GM06990 (cell line): ENCODE results near the gene RSBN1.

Experiments
- DNase-seq: peaks from one replicate; pipeline ENCODE4 v3.0.0-alpha.2; 2011; ENCODE audit not compliant: insufficient read length; ENCODE audit errors: extremely low read depth
- H3K27me3 ChIP-seq: replicated peaks from 2 replicates; pipeline ENCODE4 v1.6.0; 2011; ENCODE audit warnings: low read length; ENCODE audit not compliant: control insufficient read depth, insufficient read depth
- H3K36me3 ChIP-seq: 2 replicates; pipeline ENCODE4 v1.5.1; 2011; ENCODE audit warnings: low read length; ENCODE audit not compliant: control insufficient read depth, insufficient read depth
- H3K4me3 ChIP-seq: replicated peaks from 2 replicates; pipeline ENCODE4 v1.5.1; 2011; ENCODE audit warnings: low read depth, mild to moderate bottlenecking, control low read depth, low read length
- CTCF ChIP-seq: IDR thresholded peaks from 2 replicates; pipeline ENCODE4 v1.5.1; 2011; ENCODE audit warnings: low read length, control low read depth, mild to moderate bottlenecking, inconsistent platforms; ENCODE audit not compliant: insufficient read depth, poor library complexity, severe bottlenecking

Gene RSBN1

GRCh38 chr1:113811156-113811887 is 954 bp downstream of the RSBN1 start:
- Histone ChIP-seq H3K27me3 (no peaks in the 10 kb centered on the region), H3K36me3 (peaks cover under 1% of the 10 kb centered on the region; the same call in 1 of the 2 replicates), H3K4me3 (peak overlapping the region; percentile 99)
- TF ChIP-seq CTCF, result no peak
- DNase-seq, result no peak

DNA sequence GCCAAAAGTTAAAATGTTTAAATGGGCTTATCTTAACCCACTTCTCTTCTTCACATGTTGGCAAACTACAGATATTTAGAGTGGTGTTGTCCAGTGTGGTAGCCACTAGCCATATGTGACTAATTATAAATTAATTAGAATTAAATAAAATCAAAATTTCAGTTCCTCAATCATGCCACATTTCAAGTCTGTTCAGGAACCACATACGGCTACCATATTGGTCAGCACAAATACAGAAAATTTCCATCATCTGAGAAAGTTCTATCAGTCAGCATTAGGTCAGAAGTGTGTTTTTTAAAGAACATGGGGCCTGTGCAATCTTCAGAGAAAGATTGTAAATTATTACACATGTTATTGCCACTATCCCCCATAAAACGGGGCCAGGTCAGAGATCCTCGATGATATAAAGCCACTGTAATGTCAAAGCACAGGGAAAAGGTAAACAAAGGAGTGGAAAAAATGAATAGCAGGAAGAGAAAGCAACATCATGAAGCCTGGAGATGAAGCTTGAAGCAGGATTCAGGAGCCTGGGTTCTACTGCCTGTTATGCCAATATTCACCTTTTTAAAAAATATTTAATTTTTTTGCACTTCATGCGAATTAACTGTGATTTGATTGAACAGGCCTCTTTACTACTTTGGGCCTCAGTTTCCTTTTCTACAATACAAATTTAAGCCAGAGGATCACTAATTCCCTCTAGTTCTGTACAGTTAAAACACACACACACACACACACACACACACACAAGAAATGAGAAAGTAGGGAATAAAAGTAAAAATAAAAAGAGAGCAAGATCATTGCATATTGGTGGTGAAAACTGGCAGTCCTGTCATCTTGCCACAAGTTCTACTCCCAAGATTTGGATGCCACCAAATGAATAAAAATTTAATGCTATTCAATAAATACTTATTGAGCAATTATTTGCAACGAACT is 2.3 kb downstream of the RSBN1 start:
- DNase-seq, result no peak
- Histone ChIP-seq H3K36me3 (no peaks in the 10 kb centered on the region), H3K4me3 (peak overlapping the region; percentile 99), H3K27me3 (no peaks in the 10 kb centered on the region)
- TF ChIP-seq CTCF, result no peak

GRCh38 chr1:113808450-113809195 is 3.7 kb downstream of the RSBN1 start:
- no peak for DNase-seq

DNA sequence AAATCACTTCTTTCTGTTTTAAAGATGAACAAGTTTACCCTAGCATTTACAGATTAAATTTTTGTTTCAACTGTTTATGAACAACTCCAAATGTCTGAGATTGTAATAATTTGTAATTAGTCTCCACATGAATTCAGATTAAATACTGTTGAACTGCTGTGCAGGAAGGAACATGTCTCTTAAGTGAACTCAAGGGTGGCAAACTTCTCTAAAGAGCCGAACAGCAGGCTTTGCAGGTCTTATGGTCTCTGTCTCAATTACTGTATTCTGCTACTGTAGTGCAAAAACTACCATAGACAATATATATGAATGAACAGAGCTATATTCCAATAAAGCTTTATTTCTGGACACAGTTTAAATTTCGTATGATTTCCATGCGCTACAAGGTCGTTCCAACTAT is 6.6 kb downstream of the RSBN1 start:
- DNase-seq, result no peak
- H3K36me3 ChIP-seq, result no peaks in the 10 kb centered on the region
- no peak overlapping the region for H3K4me3 ChIP-seq
- H3K27me3 ChIP-seq, result no peaks in the 10 kb centered on the region
- no peak for TF ChIP-seq CTCF

More at GRCh38 chr1:113808450-113809195, 3.7 kb downstream of the RSBN1 start:
- no peaks in the 10 kb centered on the region for H3K27me3 ChIP-seq
- TF ChIP-seq CTCF, result no peak
- H3K36me3 ChIP-seq, result no peaks in the 10 kb centered on the region
- no peak overlapping the region for H3K4me3 ChIP-seq

DNA sequence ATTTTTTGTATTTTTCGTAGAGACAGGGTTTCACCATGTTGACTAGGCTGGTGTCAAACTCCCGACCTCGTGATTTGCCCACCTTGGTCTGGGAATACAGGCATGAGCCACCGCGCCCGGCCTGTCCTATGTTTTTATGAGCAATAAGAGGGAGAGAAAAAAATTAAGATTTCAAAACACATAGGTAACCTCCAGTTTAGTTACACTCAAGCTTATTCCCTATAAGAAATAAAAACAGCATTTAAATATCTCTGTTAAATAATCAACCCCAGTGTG is 7.1 kb downstream of the RSBN1 start:
- no peak for DNase-seq

More for the DNA sequence above, 7.1 kb downstream of the RSBN1 start:
- H3K27me3 ChIP-seq, result no peaks in the 10 kb centered on the region
- no peak overlapping the region for H3K4me3 ChIP-seq
- TF ChIP-seq CTCF, result no peak
- no peaks in the 10 kb centered on the region for H3K36me3 ChIP-seq
